Measurements from ENCODE around the gene GALNT12.

DNA sequence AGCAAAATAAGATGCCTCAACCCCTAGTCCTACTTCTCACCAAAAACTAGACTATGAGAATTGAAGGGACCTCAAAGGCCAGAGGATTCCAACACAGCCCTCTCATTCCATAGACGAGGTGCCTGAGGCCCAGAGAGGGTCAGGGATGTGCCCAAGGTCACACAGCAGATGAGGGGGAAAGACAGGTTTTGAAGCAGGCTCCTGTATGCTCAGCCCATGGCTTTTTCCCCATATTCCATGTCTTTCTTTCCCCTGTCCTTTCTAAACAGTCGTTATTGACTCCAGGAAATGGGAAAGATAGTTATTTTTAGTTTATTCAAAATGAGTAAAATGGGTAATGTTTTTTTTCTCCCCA is 75.1 kb downstream of the GALNT12 start:
- TF ChIP-seq EP300 (IDR thresholded peaks at IDR 0.05) (no peak), CTCF (IDR thresholded peaks at IDR 0.05) (no peak)

All from upper lobe of left lung (tissue), 4 donors.